ENCODE results near the gene CADM4. TPM values are rescaled to one million over a fixed set of nuclear protein-coding genes. Genes with fewer than 3 reads are reported as not detected.
"Not testable (repeated sequence)": the region's sequence is repeated elsewhere in the genome, so short reads cannot be mapped to it uniquely, and the experiment has no call there.

The CADM4 gene
- total RNA-seq, 5 donors from 2014 or later (not counting 1 experiment from before 2014, with no cell fraction given) = 0.16 to 0.61 (median 0.45) TPM

GRCh38 chr19:43592800-43593350 lies 46.8 kb downstream of the CADM4 start:
- H3K36me3 Mint-ChIP-seq = peaks cover 18% of the 10 kb centered on the region
- POLR2A ChIA-PET = interaction anchor here in 1 of 2 donors (0.5 kb wide), 1 partner anchor 135 kb away, joined by 3 read pairs; no protein-coding TSS in a partner anchor

GRCh38 chr19:43591904-43592772 lies 47.5 kb downstream of the CADM4 start:
- 96% methylated on average over 63 of the region's 63 CpGs for WGBS (ENCODE audit: insufficient coverage)
- peaks cover 9 to 18% of the 10 kb centered on the region in 2 donors for H3K36me3 ChIP-seq (ENCODE audit: control insufficient read depth in 2 of 2, extremely low read depth in 1 of 2, insufficient read depth in 1 of 2, low read length in 1 of 2)
- H3K4me3 Mint-ChIP-seq = no peak overlapping the region
- ChIA-PET CTCF (interaction anchor here in 1 of 2 donors (3.3 kb wide), 1 partner anchor 37 kb away, joined by 16 read pairs; no protein-coding TSS in a partner anchor), POLR2A (no interaction called here)
- DNase-seq (no peak), ATAC-seq (replicated peaks in 1 of 4) (no peak)
- no peak overlapping the region for H3K27ac ChIP-seq (ENCODE audit: low read length)
- H3K4me1 ChIP-seq (ENCODE audit: control insufficient read depth in 1 of 2, extremely low read depth in 1 of 2, insufficient read depth in 2 of 2, low read length in 2 of 2) = peaks cover 5 to 44% of the 10 kb centered on the region in 2 experiments
- no peaks in the 10 kb centered on the region for H3K9me3 ChIP-seq
- peaks cover 40 to 41% (median 41%) of the 10 kb centered on the region in 3 donors for H3K4me1 Mint-ChIP-seq
- H3K27ac Mint-ChIP-seq = no peak overlapping the region
- no peaks in the 10 kb centered on the region for H3K27me3 ChIP-seq (replicated peaks in 1 of 2; ENCODE audit: control insufficient read depth in 2 of 2, extremely low read depth in 1 of 2, insufficient read depth in 2 of 2, low read length in 1 of 2)
- no peak overlapping the region for H3K4me3 ChIP-seq (ENCODE audit: control insufficient read depth in 1 of 2, extremely low read depth in 1 of 2, low read length in 1 of 2)
- H3K9me3 Mint-ChIP-seq = no peaks in the 10 kb centered on the region
- peaks cover 18% of the 10 kb centered on the region for H3K36me3 Mint-ChIP-seq
- H3K27me3 Mint-ChIP-seq = no peaks in the 10 kb centered on the region

More at GRCh38 chr19:43592800-43593350, 46.8 kb downstream of the CADM4 start:
- Mint-ChIP-seq H3K4me1 (peaks cover 48% of the 10 kb centered on the region in 3 donors), H3K27ac (no peak overlapping the region), H3K4me3 (peak overlapping the region in 1 of 3 donors; percentile 64), H3K27me3 (no peaks in the 10 kb centered on the region), H3K9me3 (no peaks in the 10 kb centered on the region)
- Histone ChIP-seq H3K27me3 (replicated peaks in 1 of 2; ENCODE audit: control insufficient read depth in 2 of 2, extremely low read depth in 1 of 2, insufficient read depth in 2 of 2, low read length in 1 of 2) (no peaks in the 10 kb centered on the region), H3K9me3 (no peaks in the 10 kb centered on the region), H3K4me3 (ENCODE audit: control insufficient read depth in 1 of 2, extremely low read depth in 1 of 2, low read length in 1 of 2) (no peak overlapping the region), H3K4me1 (ENCODE audit: control insufficient read depth in 1 of 2, extremely low read depth in 1 of 2, insufficient read depth in 2 of 2, low read length in 2 of 2) (peaks cover 9 to 51% of the 10 kb centered on the region in 2 experiments), H3K27ac (ENCODE audit: low read length) (no peak overlapping the region), H3K36me3 (ENCODE audit: control insufficient read depth in 2 of 2, extremely low read depth in 1 of 2, insufficient read depth in 1 of 2, low read length in 1 of 2) (peaks cover 9 to 18% of the 10 kb centered on the region in 2 donors)
- no peak for ATAC-seq (replicated peaks in 1 of 4)
- CTCF ChIA-PET = interaction anchor here (1.0 to 3.3 kb wide), 3 partner anchors 37 to 73 kb away, joined by 3 to 84 read pairs (median 16); no protein-coding TSS in a partner anchor
- DNase-seq = no peak
- WGBS (ENCODE audit: insufficient coverage) = over 99% methylated on average over 31 of the region's 37 CpGs

GRCh38 chr19:43589678-43590077 lies 50.0 kb downstream of the CADM4 start:
- 41% methylated on average over 5 of the region's 6 CpGs for WGBS (ENCODE audit: insufficient coverage)
- no peak overlapping the region for H3K27ac ChIP-seq (ENCODE audit: low read length)

GRCh38 chr19:43589277-43589676 lies 50.4 kb downstream of the CADM4 start:
- POLR2A ChIA-PET = no interaction called here
- Histone ChIP-seq H3K9me3 (no peaks in the 10 kb centered on the region), H3K36me3 (ENCODE audit: control insufficient read depth in 2 of 2, extremely low read depth in 1 of 2, insufficient read depth in 1 of 2, low read length in 1 of 2) (peaks cover 9 to 18% of the 10 kb centered on the region in 2 donors), H3K27me3 (replicated peaks in 1 of 2; ENCODE audit: control insufficient read depth in 2 of 2, extremely low read depth in 1 of 2, insufficient read depth in 2 of 2, low read length in 1 of 2) (no peaks in the 10 kb centered on the region), H3K27ac (ENCODE audit: low read length) (no peak overlapping the region), H3K4me1 (ENCODE audit: control insufficient read depth in 1 of 2, extremely low read depth in 1 of 2, insufficient read depth in 2 of 2, low read length in 2 of 2) (peaks cover 0 to 19% of the 10 kb centered on the region in 2 experiments), H3K4me3 (ENCODE audit: control insufficient read depth in 1 of 2, extremely low read depth in 1 of 2, low read length in 1 of 2) (no peak overlapping the region)
- H3K4me1 Mint-ChIP-seq = peaks cover 20 to 32% (median 28%) of the 10 kb centered on the region in 3 donors
- H3K27ac Mint-ChIP-seq = peak overlapping the region in 1 of 2 donors; percentile 88
- H3K4me3 Mint-ChIP-seq = no peak overlapping the region
- CTCF ChIA-PET = interaction anchor here in 1 of 2 donors (0.7 to 1.7 kb wide), 2 partner anchors 34 to 136 kb away, joined by 3 to 5 read pairs; no protein-coding TSS in a partner anchor
- no peaks in the 10 kb centered on the region for H3K9me3 Mint-ChIP-seq
- no peak for DNase-seq
- ATAC-seq (replicated peaks in 1 of 4) = no peak
- no CpG with 5 or more reads among the region's 5 CpGs for WGBS (ENCODE audit: insufficient coverage)
- H3K27me3 Mint-ChIP-seq = no peaks in the 10 kb centered on the region
- peaks cover 27% of the 10 kb centered on the region for H3K36me3 Mint-ChIP-seq

More at GRCh38 chr19:43589678-43590077, 50.0 kb downstream of the CADM4 start:
- Histone ChIP-seq H3K4me3 (ENCODE audit: control insufficient read depth in 1 of 2, extremely low read depth in 1 of 2, low read length in 1 of 2) (no peak overlapping the region), H3K4me1 (ENCODE audit: control insufficient read depth in 1 of 2, extremely low read depth in 1 of 2, insufficient read depth in 2 of 2, low read length in 2 of 2) (peaks cover 0 to 23% of the 10 kb centered on the region in 2 experiments), H3K36me3 (ENCODE audit: control insufficient read depth in 2 of 2, extremely low read depth in 1 of 2, insufficient read depth in 1 of 2, low read length in 1 of 2) (peaks cover 9 to 18% of the 10 kb centered on the region in 2 donors), H3K9me3 (no peaks in the 10 kb centered on the region), H3K27me3 (replicated peaks in 1 of 2; ENCODE audit: control insufficient read depth in 2 of 2, extremely low read depth in 1 of 2, insufficient read depth in 2 of 2, low read length in 1 of 2) (no peaks in the 10 kb centered on the region)
- Mint-ChIP-seq H3K4me3 (no peak overlapping the region), H3K27ac (peak overlapping the region; percentile 60 to 88), H3K4me1 (peaks cover 21 to 29% (median 26%) of the 10 kb centered on the region in 3 donors), H3K27me3 (no peaks in the 10 kb centered on the region), H3K9me3 (no peaks in the 10 kb centered on the region), H3K36me3 (peaks cover 27% of the 10 kb centered on the region)
- POLR2A ChIA-PET = no interaction called here
- DNase-seq = no peak
- peak in 2 of 4 experiments; percentile 37 to 42 for ATAC-seq (replicated peaks in 1 of 4)
- CTCF ChIA-PET = interaction anchor here (0.5 to 1.7 kb wide), 3 partner anchors 13 to 135 kb away, joined by 3 to 5 read pairs (median 3); no protein-coding TSS in a partner anchor

- CTCF ChIA-PET = interaction anchor here in 1 of 2 donors (0.5 kb wide), 1 partner anchor 147 kb away, joined by 6 read pairs; no protein-coding TSS in a partner anchor
- POLR2A ChIA-PET; H3K27ac Mint-ChIP-seq; H3K27me3 ChIP-seq (replicated peaks in 1 of 2; ENCODE audit: control insufficient read depth in 2 of 2, extremely low read depth in 1 of 2, insufficient read depth in 2 of 2, low read length in 1 of 2); H3K9me3 ChIP-seq; H3K27ac ChIP-seq (ENCODE audit: low read length); H3K36me3 ChIP-seq (ENCODE audit: control insufficient read depth in 2 of 2, extremely low read depth in 1 of 2, insufficient read depth in 1 of 2, low read length in 1 of 2); H3K9me3 Mint-ChIP-seq; DNase-seq; H3K4me3 ChIP-seq (ENCODE audit: control insufficient read depth in 1 of 2, extremely low read depth in 1 of 2, low read length in 1 of 2); ATAC-seq (replicated peaks in 1 of 4); H3K27me3 Mint-ChIP-seq; H3K4me3 Mint-ChIP-seq: not testable (repeated sequence)
- Mint-ChIP-seq H3K4me1 (peaks cover 13 to 33% (median 19%) of the 10 kb centered on the region in 3 donors), H3K36me3 (peaks cover 16% of the 10 kb centered on the region)
- WGBS (ENCODE audit: insufficient coverage) = 100% methylated on average over 3 of the region's 3 CpGs
- H3K4me1 ChIP-seq (ENCODE audit: control insufficient read depth in 1 of 2, extremely low read depth in 1 of 2, insufficient read depth in 2 of 2, low read length in 2 of 2) = peaks cover 0 to 14% of the 10 kb centered on the region in 2 experiments
These were observed 52.6 kb downstream of the CADM4 start for GRCh38 chr19:43587029-43587428.

GRCh38 chr19:43586346-43586745 lies 53.3 kb downstream of the CADM4 start:
- 83% methylated on average over 1 of the region's 2 CpGs for WGBS (ENCODE audit: insufficient coverage)
- no peaks in the 10 kb centered on the region for H3K27me3 Mint-ChIP-seq
- no peaks in the 10 kb centered on the region for H3K27me3 ChIP-seq (replicated peaks in 1 of 2; ENCODE audit: control insufficient read depth in 2 of 2, extremely low read depth in 1 of 2, insufficient read depth in 2 of 2, low read length in 1 of 2)
- ChIA-PET CTCF (no interaction called here), POLR2A (no interaction called here)
- peaks cover 16% of the 10 kb centered on the region for H3K36me3 Mint-ChIP-seq
- H3K4me3 Mint-ChIP-seq = no peak overlapping the region
- H3K9me3 ChIP-seq = no peaks in the 10 kb centered on the region
- DNase-seq = no peak
- no peaks in the 10 kb centered on the region for H3K36me3 ChIP-seq (ENCODE audit: control insufficient read depth in 2 of 2, extremely low read depth in 1 of 2, insufficient read depth in 1 of 2, low read length in 1 of 2)
- no peak overlapping the region for H3K4me3 ChIP-seq (ENCODE audit: control insufficient read depth in 1 of 2, extremely low read depth in 1 of 2, low read length in 1 of 2)
- no peak for ATAC-seq (replicated peaks in 1 of 4)
- peaks cover 0 to 16% of the 10 kb centered on the region in 2 experiments for H3K4me1 ChIP-seq (ENCODE audit: control insufficient read depth in 1 of 2, extremely low read depth in 1 of 2, insufficient read depth in 2 of 2, low read length in 2 of 2)
- H3K27ac Mint-ChIP-seq = no peak overlapping the region
- no peak overlapping the region for H3K27ac ChIP-seq (ENCODE audit: low read length)
- H3K9me3 Mint-ChIP-seq = no peaks in the 10 kb centered on the region
- peaks cover 13 to 37% (median 19%) of the 10 kb centered on the region in 3 donors for H3K4me1 Mint-ChIP-seq
